Parietal lobe (tissue), 1 donor: ENCODE data around the gene CMTR2. TPM values are rescaled to one million over a fixed set of nuclear protein-coding genes. Genes with fewer than 3 reads are reported as not detected.

Experiments used
- total RNA-seq: library from RNA; depleted of rRNA; stranded (reverse); fragments of >200 nt; gene quantifications from one replicate; pipeline ENCODE4 v1.2.3, GENCODE V29; 2014

Gene CMTR2
- 38.8 TPM for total RNA-seq

GRCh38 chr16:71288890-71289731, at the start of gene CMTR2:
CMTR2 (minus strand) TSS chr16:71289402; CDS start chr16:71285920, 3,482 bp downstream.

Other genes starting within 250 kb of the CMTR2 start
- gene HYDIN, start 58.7 kb downstream of the CMTR2 start, total RNA-seq = 75.1 TPM
- gene CALB2, start 69.3 kb upstream of the CMTR2 start, total RNA-seq = 17.8 TPM
- not detected for gene TLE7, start 152.7 kb upstream of the CMTR2 start, total RNA-seq
- gene ZNF23, start 172.8 kb upstream of the CMTR2 start, total RNA-seq = 30.7 TPM
- 12.2 TPM for gene ZNF19, start 199.9 kb upstream of the CMTR2 start, total RNA-seq
- gene CHST4, start 237.0 kb upstream of the CMTR2 start, total RNA-seq = not detected